Measurements from ENCODE around the gene GALNT1.
A peak's percentile ranks its signal among the peaks of the same experiment; 100 is the strongest.

GALNT1 gene

DNA sequence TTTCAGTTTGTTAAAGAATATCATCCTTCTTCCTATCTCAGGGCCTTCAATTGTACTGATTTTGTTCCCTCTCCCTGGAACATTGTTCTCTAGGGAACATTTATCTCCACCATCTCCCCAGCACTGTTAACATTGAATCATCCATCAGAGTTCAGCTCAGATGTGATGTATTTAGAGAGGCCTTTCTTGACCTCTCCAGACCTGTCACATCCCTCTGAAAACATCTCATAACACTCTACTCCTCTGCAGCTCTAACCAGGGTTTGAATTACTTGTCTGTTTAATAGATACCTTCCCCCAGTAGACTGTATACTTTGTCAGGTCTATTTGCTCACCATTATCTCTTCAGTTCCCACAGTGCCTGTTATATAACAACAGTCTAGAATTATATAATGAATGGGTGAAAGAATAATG is 98.6 kb downstream of the GALNT1 start:
- DNase-seq = no peak

DNA sequence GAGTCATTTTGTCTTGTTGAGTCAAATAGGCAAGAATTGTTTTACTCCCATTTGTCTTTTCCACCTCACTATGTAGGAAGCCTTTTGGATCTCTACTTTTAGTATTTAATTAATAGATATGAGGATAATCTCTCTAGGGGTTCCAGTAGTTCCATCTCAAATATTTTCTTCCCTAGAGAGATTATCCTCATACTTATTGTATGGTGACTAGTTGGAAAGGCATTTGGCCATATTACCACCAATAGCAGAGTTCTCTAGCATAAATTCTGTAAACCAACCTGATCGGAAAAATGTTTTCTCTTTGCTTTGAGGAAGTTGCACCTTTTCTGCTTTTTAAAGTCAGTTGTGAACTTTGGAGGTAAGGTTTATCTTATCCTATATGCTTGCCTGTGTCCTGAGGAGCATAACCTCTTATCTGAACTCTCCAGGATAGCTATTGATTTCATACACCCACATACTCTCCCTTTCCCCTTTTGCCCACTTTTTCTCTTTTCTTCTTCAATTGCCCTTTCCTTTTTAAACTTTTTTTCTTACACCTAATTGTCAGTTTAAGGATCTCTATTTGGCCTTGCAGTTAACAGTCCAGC is 100.8 kb downstream of the GALNT1 start:
- no peak for DNase-seq

DNA sequence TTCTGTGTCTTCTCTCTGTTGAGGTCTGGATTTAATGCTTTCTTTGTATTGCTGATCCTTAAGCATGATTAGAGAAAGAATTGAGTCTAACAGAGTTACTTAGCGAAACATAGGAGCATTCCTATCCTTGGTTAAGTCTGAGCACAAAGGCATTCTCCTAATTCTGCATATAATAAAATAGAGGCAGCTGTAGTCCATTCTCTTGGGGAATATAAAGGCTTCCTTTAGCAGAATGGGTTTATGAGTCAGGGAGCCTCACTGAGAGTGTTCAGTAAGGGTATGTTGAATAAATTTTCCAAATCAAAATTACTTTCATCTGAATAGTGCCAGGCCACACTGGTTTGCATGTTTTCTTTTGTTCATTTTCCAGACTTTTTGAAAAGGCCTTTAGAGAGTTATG is 101.5 kb downstream of the GALNT1 start:
- DNase-seq = no peak

DNA sequence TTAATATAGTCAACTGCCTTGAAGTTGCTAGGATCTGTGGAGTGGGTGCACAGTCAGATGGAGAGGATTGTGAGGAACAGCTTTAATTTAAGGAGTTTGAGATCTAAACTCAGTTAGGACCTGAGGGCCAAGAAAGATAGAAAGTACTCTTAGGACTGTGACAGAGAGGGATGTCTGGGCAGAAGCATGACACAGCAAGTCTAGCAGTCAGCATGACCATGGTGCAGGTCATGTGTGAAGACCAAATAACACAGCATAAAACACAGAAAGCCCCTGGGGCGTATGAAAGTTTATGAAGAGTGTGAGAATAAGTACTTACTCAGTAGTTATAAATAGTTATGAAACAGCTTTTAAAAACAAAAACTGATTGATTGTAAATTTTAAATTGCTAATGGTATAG is 107.2 kb downstream of the GALNT1 start:
- DNase-seq = no peak

DNA sequence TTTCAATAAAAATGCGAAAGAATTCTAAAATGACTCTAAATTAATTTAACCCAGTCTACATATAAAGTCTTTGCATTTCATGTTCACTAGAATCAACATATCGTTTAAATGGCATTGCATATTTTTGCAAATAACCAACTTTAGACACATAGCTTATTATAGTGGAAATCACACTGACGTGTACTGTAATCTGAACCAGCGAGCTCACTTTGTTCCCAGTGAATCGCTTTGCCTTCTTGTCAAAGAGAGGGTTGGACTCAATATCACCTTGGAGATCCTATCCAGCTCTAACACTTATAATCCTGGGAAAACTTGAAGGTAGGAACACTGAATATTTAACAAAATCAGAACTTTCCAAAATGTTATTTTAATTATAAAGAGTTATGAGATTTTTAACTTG is 108.2 kb downstream of the GALNT1 start:
- no peak for DNase-seq

DNA sequence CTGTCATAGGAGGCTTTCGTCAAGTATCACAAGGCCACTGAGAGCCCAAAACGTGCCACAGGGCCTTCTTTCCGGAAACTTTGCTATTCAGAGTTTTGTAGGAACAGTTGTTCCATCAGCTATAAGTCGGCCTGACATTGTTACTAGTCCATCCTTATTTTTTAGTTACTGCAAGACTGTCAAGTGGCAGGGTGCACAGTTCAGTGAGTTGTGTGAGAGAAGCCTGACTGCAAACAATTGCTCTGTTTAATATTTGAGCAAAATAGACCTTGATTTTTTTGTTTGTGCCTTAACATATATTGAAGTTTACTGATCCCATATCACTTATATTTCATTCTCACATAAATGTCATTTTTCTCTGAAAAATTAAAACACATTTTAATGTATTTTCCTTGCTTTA is 110.1 kb downstream of the GALNT1 start:
- no peak for DNase-seq

DNA sequence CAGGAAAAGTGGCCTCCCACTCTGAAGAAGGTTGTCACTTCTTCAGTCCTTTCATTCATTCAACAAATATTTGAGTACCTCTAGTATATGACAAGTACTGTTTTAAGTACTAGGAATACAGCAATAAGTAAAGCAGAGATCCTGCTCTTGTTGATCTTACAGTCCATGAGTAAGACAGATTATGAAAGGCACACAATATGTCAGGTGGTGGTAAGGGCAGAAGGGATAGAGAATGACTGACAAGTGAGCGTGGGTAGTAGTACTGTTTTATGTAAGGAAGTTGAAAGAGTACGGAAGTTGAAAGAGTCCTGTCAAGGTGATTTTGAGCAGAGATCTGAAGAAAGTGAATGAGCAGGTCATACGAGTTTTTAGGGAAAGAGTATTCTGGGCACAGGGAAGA is 111.3 kb downstream of the GALNT1 start:
- peak; percentile 4 for DNase-seq

DNA sequence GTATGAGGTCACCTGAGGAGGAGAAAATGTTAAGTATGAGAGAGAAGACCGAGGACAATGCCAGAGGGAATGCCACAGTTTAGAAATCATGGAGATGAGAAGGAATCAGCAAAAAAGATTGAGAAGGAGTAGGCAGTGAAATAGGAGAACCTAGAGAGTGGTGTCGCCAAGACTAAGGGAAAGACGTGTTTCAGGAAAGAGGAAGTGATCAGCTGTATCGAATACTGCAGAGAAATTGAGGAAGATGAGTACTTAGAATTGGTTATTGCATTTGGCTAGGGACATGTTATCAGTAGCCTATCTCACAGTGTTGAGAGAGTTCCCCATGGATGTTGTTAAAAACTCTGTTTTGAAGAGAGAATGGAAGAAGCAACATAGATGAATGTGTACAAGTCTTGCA is 112.3 kb downstream of the GALNT1 start:
- DNase-seq = peak; percentile 21

DNA sequence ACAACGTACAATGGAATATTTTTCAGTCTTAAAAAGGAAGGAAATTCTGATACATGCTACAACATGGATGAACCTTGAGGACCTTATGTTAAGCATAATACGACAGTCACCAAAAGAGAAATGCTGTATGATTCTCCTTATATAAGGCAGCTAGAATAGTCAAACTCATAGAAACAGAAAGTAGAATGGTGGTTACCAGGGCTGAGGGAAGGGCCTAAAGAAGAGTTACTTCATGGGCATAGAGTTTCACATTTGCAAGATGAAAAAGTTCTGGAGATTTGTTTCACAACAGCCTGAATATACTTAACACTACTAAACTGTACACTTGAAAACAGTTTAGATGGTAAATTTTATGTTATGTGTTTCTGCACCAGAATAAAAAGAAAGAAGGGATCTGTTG is 113.3 kb downstream of the GALNT1 start:
- DNase-seq = peak; percentile 59

DNA sequence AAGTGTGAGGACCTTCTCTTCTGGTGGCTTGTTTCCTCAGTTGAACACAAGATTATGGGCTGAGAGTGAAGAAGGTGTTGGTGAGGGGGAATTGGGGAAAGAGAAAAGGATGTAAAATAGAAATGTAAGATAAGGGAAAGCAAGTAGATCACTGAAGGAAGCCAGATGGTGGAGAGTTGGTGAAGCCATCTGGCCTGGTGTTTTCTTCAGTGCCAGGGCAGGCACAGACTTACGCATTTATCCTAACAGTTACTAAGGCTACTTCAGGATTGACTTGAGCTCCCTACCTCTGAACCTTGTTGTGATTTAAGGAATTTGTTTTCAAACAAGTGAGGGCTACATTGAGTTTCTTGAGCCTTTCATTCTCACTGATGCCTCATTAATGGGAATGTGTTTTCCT is 113.8 kb downstream of the GALNT1 start:
- no peak for DNase-seq

DNA sequence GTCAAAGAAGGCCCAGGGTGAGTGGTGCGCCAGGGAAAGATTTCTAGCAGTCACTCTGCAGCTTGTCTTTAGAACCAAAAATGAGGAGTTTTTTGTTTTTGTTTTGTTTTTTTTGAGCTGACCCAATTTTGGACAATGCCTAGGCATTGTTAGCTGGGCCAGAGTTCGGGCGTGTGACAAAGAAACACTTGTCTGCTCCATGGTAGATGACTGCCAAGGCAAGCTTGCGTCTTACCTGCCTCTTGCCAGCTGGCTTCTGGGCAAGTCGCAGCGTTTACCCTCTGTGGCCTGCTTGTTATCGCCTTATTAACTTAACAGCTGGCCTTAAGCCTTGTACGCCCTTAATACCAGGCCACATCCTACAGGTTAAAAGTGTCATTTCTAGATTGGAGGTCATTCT is 114.3 kb downstream of the GALNT1 start:
- no peak for DNase-seq

DNA sequence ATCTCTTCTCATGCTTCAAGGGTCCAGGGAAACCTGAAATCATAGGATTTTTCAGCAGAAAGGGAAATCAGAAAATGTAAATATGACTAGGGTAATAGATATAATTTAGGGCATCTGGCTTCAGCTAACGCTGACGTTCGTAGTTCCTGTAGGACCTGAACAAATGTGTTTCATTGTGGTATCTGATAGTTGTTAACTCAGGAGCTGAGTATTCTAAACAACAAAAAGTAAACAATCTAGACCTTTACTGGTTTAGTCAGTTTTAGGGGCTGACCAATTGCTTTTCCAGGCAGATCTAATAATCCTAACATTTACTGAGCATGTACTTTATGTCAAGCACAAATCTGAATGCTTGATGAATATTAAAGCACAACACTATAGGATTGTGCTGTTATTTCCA is 114.8 kb downstream of the GALNT1 start:
- no peak for DNase-seq

DNA sequence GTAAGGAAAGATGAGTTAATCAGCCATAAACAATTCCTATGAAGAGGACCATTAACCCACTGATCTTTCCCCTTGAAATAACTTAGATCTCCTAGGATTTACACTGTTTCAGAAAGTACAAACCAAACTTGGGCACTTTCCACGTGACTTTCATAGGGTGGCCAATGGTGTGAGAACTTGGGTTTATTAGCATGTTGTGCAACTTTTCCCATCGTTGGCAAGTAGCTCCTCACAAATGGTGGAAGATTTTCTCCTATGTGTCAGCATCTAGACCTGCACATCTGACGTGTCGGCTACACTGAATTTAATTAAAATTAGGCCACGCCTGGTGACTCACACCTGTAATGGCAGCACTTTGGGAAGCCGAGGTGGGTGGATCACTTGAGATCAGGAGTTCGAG is 116.3 kb downstream of the GALNT1 start:
- DNase-seq = no peak

DNA sequence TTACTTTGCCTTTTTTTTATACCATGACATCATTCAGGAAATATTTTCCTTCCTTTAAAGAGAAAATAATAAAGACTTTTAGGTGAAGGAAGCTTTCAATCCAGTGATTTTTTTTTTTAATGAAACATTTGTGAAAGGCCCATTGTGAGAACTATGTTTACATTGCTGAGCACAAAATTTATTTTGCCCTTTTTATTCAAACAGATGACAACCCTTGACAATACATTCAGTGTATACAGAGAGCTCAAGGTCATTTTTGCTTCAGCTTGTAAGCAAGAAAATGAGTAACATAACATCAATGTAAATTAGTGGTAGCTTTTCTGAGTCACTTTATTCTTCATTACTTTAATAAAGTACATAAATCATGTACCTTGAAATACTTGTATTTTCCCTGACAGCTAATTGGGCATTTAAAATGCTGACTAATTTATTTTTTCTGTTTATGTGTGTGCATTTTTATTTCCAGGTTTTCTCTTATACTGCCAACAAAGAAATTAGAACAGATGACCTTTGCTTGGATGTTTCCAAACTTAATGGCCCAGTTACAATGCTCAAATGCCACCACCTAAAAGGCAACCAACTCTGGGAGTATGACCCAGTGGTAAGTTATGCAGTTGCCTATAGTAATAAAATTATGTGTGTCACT is 121.6 kb downstream of the GALNT1 start:
- DNase-seq = no peak

DNA sequence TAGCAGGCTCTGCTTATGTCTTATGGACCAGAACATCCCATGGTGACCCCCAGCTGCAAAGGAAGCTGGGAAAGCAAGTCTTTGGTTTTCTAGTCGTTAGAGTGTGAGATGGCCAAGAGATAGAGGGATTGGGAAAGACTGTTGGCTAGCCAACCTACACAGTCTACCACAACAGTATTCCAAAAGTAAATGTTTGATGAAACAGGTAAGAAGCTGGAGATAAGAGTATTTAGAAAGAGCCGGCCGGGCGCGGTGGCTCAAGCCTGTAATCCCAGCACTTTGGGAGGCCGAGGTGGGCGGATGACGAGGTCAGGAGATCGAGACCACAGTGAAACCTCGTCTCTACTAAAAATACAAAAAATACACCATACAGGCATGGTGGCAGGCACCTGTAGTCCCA is 124.4 kb downstream of the GALNT1 start:
- DNase-seq = no peak

DNA sequence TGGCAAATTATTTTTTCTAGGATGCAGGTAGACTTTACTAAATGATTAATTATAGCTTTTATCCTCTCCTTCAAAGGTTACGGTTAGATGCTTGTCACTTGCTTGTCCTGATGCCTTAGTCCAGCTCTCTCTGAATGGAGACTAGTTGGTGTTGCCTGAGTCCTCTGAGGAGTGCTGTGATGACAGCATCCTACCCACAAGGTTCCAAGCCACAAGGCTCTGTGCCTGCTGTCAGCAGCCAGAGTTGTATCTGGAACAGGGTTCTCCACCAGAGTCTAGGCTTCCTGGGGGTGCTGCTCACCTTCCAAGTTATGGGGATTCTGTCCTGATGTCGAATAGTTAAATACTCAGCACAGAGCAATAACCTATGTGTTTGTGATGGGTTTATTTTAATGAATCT is 125.7 kb downstream of the GALNT1 start:
- DNase-seq = no peak

DNA sequence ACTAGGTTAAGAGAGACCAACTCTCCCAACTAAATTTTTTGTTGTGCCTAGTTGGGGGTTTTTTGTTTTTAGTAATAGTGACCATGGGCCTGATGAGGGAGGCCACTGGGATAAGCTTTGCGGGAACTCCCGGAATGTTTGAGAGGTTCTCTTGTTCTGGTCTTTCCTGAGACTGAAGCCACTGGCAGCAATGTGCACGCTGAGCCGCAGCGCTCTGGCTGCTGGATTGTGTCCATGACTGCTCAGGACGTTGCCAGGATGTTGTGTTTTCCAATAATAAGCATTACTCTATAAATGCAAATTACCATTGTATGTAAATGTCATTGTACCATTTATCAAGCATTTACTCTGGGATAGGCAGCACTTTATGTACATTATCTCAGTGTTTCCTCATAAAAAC is 126.1 kb downstream of the GALNT1 start:
- no peak for DNase-seq

DNA sequence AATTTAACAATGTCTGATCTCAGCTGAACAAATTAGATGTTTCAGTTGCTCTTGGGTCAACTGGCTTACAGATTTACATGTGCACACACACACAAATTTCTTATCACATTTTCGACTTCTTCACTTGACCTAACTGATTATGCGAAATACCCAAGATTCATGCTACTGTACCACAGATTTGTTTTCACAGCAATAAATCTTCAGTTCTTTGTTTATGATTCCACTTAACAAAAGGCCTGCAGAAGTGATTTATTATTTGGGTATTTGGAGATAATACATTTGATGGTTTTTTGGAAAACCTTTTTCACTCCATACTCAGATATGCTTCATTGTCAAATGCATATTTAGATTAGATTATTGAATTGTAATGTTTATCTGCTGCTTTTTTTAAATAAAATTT is 129.0 kb downstream of the GALNT1 start:
- DNase-seq = no peak

DNA sequence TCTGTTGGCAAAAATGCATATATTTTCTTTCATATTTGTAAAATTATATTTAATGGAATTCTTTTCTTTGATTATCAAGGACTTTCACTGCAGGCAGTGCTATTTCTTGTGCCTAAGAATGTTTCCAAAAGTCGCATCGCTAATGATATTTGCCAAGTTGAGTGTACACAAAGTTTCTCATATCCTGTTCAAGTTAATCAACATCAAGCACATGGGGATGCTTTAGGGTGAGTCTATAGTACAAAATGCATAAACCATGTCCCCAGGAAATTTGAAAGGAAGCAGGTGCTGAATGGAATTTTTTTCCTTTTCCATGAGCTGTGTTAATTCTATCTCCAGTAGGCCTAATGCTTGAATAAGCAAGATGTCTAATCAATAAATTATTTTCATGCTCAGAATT is 129.7 kb downstream of the GALNT1 start:
- DNase-seq = no peak

DNA sequence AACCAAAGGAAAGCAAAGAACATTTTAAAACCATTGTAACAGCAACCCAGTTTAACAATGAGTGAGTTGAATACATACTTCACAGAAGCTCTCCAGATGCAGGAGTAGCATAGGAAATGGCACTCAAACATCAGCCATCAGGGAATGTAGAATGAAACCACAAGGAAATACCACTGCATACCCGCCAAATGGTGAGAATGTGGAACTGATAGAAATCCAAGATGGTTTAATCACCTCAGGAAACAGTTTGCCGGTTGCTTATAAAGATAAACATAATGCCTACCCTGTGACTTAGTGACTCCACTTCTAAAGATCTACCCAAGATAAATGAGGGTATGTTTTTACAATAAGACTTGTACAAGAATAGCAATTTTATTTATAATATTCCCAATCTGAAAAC is 132.0 kb downstream of the GALNT1 start:
- no peak for DNase-seq

DNA sequence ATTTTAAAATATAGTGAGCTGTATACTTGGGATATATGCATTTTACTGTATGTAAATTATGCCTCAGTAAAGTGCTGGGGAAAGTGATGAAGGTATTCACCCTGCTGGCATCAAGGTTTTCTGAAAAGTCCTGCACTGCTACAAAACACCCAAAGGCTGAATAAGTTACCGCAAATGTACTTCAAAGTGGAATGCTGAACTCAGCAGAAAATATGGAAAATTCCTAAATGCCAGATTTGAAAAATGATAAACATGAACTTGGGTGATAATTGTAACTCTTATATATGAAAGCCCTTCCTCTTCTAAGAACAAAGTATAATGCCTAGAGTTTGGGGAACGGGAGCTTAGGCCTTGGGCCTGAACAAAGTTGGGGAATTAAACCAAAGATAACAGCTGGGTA is 133.0 kb downstream of the GALNT1 start:
- no peak for DNase-seq

DNA sequence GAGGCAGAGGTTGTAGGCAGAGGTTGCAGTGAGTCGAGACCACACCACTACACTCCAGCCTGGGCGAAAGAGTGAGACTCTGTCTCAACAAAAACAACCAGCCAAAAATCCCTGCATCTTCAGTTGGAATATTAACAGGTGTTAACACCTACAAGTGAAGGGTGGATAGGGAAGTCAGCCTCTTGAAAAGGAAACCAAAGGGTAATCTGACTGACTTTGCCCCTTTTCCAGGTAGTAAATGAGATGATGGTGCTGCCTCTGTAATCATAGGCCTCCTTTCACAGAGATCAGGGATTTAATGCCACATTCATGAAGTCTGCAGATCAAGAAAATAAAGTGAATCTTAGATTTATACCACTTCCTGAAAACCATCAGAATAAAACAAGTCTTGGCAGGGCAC is 133.6 kb downstream of the GALNT1 start:
- no peak for DNase-seq

DNA sequence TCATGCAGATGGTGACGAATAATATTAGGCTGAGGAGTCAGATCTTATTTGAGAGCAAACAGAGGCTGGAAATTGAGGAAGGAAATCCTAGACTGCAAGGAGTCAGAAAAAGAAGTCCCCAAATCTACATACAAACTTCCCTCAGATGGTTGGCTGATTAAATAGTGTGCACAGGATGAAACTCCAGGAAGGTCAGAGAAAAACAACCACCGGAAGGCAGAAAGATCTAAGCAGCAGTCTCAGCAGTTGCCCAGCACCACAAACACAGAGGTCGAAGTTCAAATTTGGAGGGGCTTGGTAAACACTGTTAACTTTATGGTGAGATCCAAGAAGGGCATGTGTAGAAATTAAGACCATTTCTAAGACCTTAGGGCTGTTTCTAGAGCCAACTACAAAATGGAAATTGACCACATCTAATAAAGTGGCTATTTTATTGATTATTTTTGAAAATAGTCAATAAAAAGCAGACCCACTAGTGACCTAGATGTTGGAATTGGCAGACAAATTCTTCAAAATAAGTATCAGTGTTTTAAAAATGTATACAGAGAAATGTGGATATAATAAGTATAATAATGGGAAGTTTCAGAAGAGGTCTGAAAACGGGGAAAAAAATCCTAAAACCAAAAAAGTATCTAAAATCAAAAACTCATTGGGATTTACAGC is 134.8 kb downstream of the GALNT1 start:
- peak; percentile 6 for DNase-seq

DNA sequence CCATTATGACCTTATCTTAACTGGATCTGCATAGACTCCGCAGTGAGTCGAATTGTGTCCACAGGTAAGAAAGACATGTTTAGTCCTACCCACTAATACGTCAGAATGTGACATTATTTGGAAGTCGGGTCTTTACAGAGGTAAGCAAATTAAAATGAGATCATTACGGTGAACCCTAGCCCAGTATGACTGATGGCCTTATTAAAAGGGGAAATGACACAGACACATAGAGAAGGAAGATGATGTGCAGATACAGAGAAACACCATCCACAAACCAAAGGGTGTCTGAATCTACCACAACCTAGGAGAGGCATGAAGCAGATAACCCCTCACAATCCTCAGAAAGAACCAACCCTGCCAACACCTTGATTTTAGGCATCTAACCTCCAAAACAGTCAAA is 135.6 kb downstream of the GALNT1 start:
- no peak for DNase-seq
